DMS 273 treated with DMSO at 0.1 percent for 48 hours (cell line): ENCODE measurements around the gene ZNF23.

Experiments used
- DNase-seq: peaks from one replicate; lab custom pipeline; 2025; lab: John Stamatoyannopoulos, UW

Gene ZNF23

GRCh38 chr16:71426069-71426879, 35.8 kb downstream of the ZNF23 start:
- DNase-seq: peak; percentile 95

- DNase-seq: no peak
Observed at GRCh38 chr16:71425746-71426068, 36.3 kb downstream of the ZNF23 start.

GRCh38 chr16:71424626-71425025, 37.4 kb downstream of the ZNF23 start:
- no peak for DNase-seq

- no peak for DNase-seq
Observed at GRCh38 chr16:71423865-71424264, 38.2 kb downstream of the ZNF23 start.

- no peak for DNase-seq
Observed at GRCh38 chr16:71423016-71423415, 39.0 kb downstream of the ZNF23 start.

- DNase-seq: peak; percentile 13
Observed at GRCh38 chr16:71421911-71422310, 40.1 kb downstream of the ZNF23 start.

GRCh38 chr16:71414038-71414437, 48.0 kb downstream of the ZNF23 start:
- DNase-seq: no peak

- no peak for DNase-seq
Observed at GRCh38 chr16:71413341-71413740, 48.7 kb downstream of the ZNF23 start.

- peak; percentile 14 for DNase-seq
Observed at GRCh38 chr16:71412270-71413160, 49.5 kb downstream of the ZNF23 start.

- no peak for DNase-seq
Observed at GRCh38 chr16:71410146-71410545, 51.9 kb downstream of the ZNF23 start.

- no peak for DNase-seq
Observed at GRCh38 chr16:71409011-71409775, 52.9 kb downstream of the ZNF23 start.

- DNase-seq: no peak
Observed at GRCh38 chr16:71408536-71408935, 53.5 kb downstream of the ZNF23 start.

- DNase-seq: no peak
Observed at GRCh38 chr16:71407731-71408130, 54.3 kb downstream of the ZNF23 start.

GRCh38 chr16:71406724-71407123, 55.3 kb downstream of the ZNF23 start:
- DNase-seq: no peak

- DNase-seq: no peak
Observed at GRCh38 chr16:71406316-71406715, 55.7 kb downstream of the ZNF23 start.

- no peak for DNase-seq
Observed at GRCh38 chr16:71404364-71404763, 57.7 kb downstream of the ZNF23 start.

GRCh38 chr16:71402674-71403073, 59.4 kb downstream of the ZNF23 start:
- DNase-seq: no peak

- DNase-seq: no peak
Observed at GRCh38 chr16:71402007-71402406, 60.0 kb downstream of the ZNF23 start.

GRCh38 chr16:71399801-71400563, 62.1 kb downstream of the ZNF23 start:
- no peak for DNase-seq
